Adrenal gland (tissue), 19 donors: ENCODE data around the gene C16orf87. TPM values are rescaled to one million over a fixed set of nuclear protein-coding genes. Genes with fewer than 3 reads are reported as not detected.

Source experiments
- DNase-seq, 7 donors: peaks; one replicate each; pipeline ENCODE4 v3.0.0-alpha.2; 2019 to 2020
- H3K27ac ChIP-seq, 5 donors: fragments of 200-600 bp; sonication (generic) in 4 of 5; 1 replicate in 3 of 5; 2 replicates in 2 of 5; pipeline versions ENCODE4 v1.5.1 to v1.8.0; 2016 to 2020; ENCODE audit warnings: mild to moderate bottlenecking in 1 of 5
- H3K27me3 ChIP-seq: fragments of 200-600 bp; 2 replicates; pipeline ENCODE4 v1.8.0; 2021
- H3K36me3 ChIP-seq, 2 donors: fragments of 200-600 bp; replicated peaks in 1 of 2; 1 replicate in 1 of 2; 2 replicates in 1 of 2; pipeline versions ENCODE4 v1.5.1 to v1.8.0; 2018 to 2022
- H3K4me1 ChIP-seq, 2 donors: fragments of 200-600 bp; replicated peaks in 1 of 2; 1 replicate in 1 of 2; 2 replicates in 1 of 2; pipeline versions ENCODE4 v1.5.1 to v1.8.0; 2018 to 2021
- H3K4me3 ChIP-seq, 4 donors: fragments of 200-600 bp; sonication (generic) in 3 of 4; one replicate each; pipeline ENCODE4 v1.5.1; 2016 to 2018
- H3K9me3 ChIP-seq, 3 donors: fragments of 200-600 bp; sonication (generic) in 1 of 3; replicated peaks in 1 of 3; 1 replicate in 2 of 3; 2 replicates in 1 of 3; pipeline versions ENCODE4 v1.5.1 to v1.8.0; 2016 to 2021
- CTCF ChIP-seq, 6 experiments: fragments of 450-650 bp in 4 of 6; fragments of 200-600 bp in 2 of 6; sonication (generic) in 1 of 6; IDR thresholded peaks; 1 replicate in 5 of 6; 2 replicates in 1 of 6; pipeline versions ENCODE4 v1.5.1 to v1.8.0; 2016 to 2021; ENCODE audit warnings: antibody characterized with exemption in 6 of 6, mild to moderate bottlenecking in 2 of 6, moderate library complexity in 1 of 6
- POLR2A ChIP-seq, 2 donors: fragments of 450-650 bp; IDR thresholded peaks; one replicate each; pipeline ENCODE4 v1.6.1; 2017; ENCODE audit warnings: antibody characterized with exemption in 2 of 2, mild to moderate bottlenecking in 2 of 2, moderate library complexity in 1 of 2
- WGBS, 4 donors: extraction: QIAGEN DNeasy Blood & Tissue Kit in 2 of 4; methylation state at CpG; one replicate each; pipeline versions ENCODE4 v1.1.5 to v1.1.7; 2013 to 2017; 5-methylcytosine and 5-hydroxymethylcytosine counted together
- intact Hi-C, 2 donors: fragments of 100-400 bp; cut with DNase I; formaldehyde crosslinking; loops; one replicate each; pipeline versions ENCODE4 v1.14.1 to v1.15.0; 2022 to 2023
- long read RNA-seq, 10 donors: library from polyadenylated mRNA in 3 of 10; unstranded in 2 of 10; stranded (forward) in 1 of 10; transcript quantifications; one replicate each; pipeline ENCODE4 v2.0.0 and lab custom pipeline, GENCODE V29; 2021 to 2026
- polyA plus RNA-seq, 3 donors: library from polyadenylated mRNA; stranded (reverse); fragments of 200-250 nt in 2 of 3; fragments of 350-450 nt in 1 of 3; fragmentation: Illumina TruSeq in 1 of 3; extraction: RNeasy Lipid Tissue Mini Kit (QIAGEN cat#74804) in 1 of 3; gene quantifications; one replicate each; pipeline ENCODE4 v1.2.3, GENCODE V29; 2013 to 2014
- total RNA-seq, 9 donors: library from RNA; depleted of rRNA in 4 of 9; stranded (reverse); fragments of >200 nt in 4 of 9; fragments of 120-200 nt in 1 of 9; fragmentation: NEBNext Ultra II Directional in 1 of 9; extraction: Animal tissue kit (Norgen Biotek cat#: 25700) in 1 of 9; gene quantifications; one replicate each; pipeline versions ENCODE4 v1.1.0 to v1.2.4, GENCODE V29; 2013 to 2023
- donor health status: healthy with polysubstance abuse.
- donor health status: Bipolar disorder and iron deficiency.
- donor health status: DM: yes; HTN: yes; CAD: no.
- donor health status: DM: no; HTN: no; CAD: no.
- donor health status: DM: no; HTN: no; CAD: no.
- donor health status: DM: yes; HTN: yes; CAD: no.

Gene C16orf87
- 10 to 100 TPM in 2 of 9 donors, 1 to 10 TPM in 7; 5.6 to 26.0 (median 8.8) TPM for total RNA-seq
- polyA plus RNA-seq, result 10 to 100 TPM in 1 of 3 donors, 1 to 10 TPM in 2; 2.3 to 14.4 (median 5.0) TPM
- long read RNA-seq, donor 1, full-length matches to known transcripts, result 13 of 18 reads
- long read RNA-seq, donor 1, partial matches to known transcripts, result 5 of 18 reads
- long read RNA-seq, donor 1, other reads (novel, unspliced or antisense), result 0 of 18 reads
- long read RNA-seq, donor 2, full-length matches to known transcripts, result 14 of 14 reads
- long read RNA-seq, donor 2, partial matches to known transcripts, result 0 of 14 reads
- long read RNA-seq, donor 2, other reads (novel, unspliced or antisense), result 0 of 14 reads
- long read RNA-seq, donor 3, full-length matches to known transcripts, result 24 of 24 reads
- long read RNA-seq, donor 3, partial matches to known transcripts, result 0 of 24 reads
- long read RNA-seq, donor 3, other reads (novel, unspliced or antisense), result 0 of 24 reads
- long read RNA-seq, donor 4, full-length matches to known transcripts, result 8 of 9 reads
- long read RNA-seq, donor 4, partial matches to known transcripts, result 0 of 9 reads
- long read RNA-seq, donor 4, other reads (novel, unspliced or antisense), result 1 of 9 reads
- long read RNA-seq, donor 5, full-length matches to known transcripts, result 26 of 29 reads
- long read RNA-seq, donor 5, partial matches to known transcripts, result 1 of 29 reads
- long read RNA-seq, donor 5, other reads (novel, unspliced or antisense), result 2 of 29 reads
- long read RNA-seq, donor 6, full-length matches to known transcripts, result 7 of 9 reads
- long read RNA-seq, donor 6, partial matches to known transcripts, result 1 of 9 reads
- long read RNA-seq, donor 6, other reads (novel, unspliced or antisense), result 1 of 9 reads
- long read RNA-seq, donor 7, full-length matches to known transcripts, result 3 of 3 reads
- long read RNA-seq, donor 7, partial matches to known transcripts, result 0 of 3 reads
- long read RNA-seq, donor 7, other reads (novel, unspliced or antisense), result 0 of 3 reads
- long read RNA-seq, donor 8, full-length matches to known transcripts, result 16 of 16 reads
- long read RNA-seq, donor 8, partial matches to known transcripts, result 0 of 16 reads
- long read RNA-seq, donor 8, other reads (novel, unspliced or antisense), result 0 of 16 reads
- long read RNA-seq, donor 9, full-length matches to known transcripts, result 14 of 14 reads
- long read RNA-seq, donor 9, partial matches to known transcripts, result 0 of 14 reads
- long read RNA-seq, donor 9, other reads (novel, unspliced or antisense), result 0 of 14 reads
- long read RNA-seq, donor 10, full-length matches to known transcripts, result 1 of 1 reads
- long read RNA-seq, donor 10, partial matches to known transcripts, result 0 of 1 reads
- long read RNA-seq, donor 10, other reads (novel, unspliced or antisense), result 0 of 1 reads

GRCh38 chr16:46830902-46831647 is at the start of gene C16orf87:
C16orf87 (minus strand) TSS chr16:46831180; CDS start chr16:46831149, 31 bp downstream.
- 0 to 4% (median 1%) methylated on average over 7 to 94 of the region's 94 CpGs for WGBS, 4 donors
- no peaks in the 10 kb centered on the region for H3K9me3 ChIP-seq
- peak within 1 kb of the TSS; percentile 25 to 94 (median 80) for H3K4me3 ChIP-seq
- intact Hi-C loops, result no loop called here
- peak; percentile 93 to 96 (median 95) for DNase-seq
- H3K36me3 ChIP-seq, result no peaks in the 10 kb centered on the region
- TF ChIP-seq CTCF (IDR thresholded peaks at IDR 0.05) (peak in 1 of 6 experiments; percentile 13), POLR2A (IDR thresholded peaks at IDR 0.05) (peak; percentile 28 to 80)
- no peaks in the 10 kb centered on the region for H3K27me3 ChIP-seq
- H3K4me1 ChIP-seq, result peaks cover 4 to 25% of the 10 kb centered on the region in 2 donors
- H3K27ac ChIP-seq, result peak within 1 kb of the TSS; percentile 60 to 90 (median 85)

- TF ChIP-seq CTCF (IDR thresholded peaks at IDR 0.05) (no peak), POLR2A (IDR thresholded peaks at IDR 0.05) (no peak)
- Histone ChIP-seq H3K36me3 (no peaks in the 10 kb centered on the region), H3K27ac (no peak overlapping the region), H3K4me3 (no peak overlapping the region), H3K9me3 (no peaks in the 10 kb centered on the region), H3K27me3 (no peaks in the 10 kb centered on the region), H3K4me1 (no peaks in the 10 kb centered on the region)
- intact Hi-C loops, result no loop called here
- 82 to 95% (median 92%) methylated on average over 8 of the region's 8 CpGs for WGBS, 4 donors
- no peak for DNase-seq
Observed at GRCh38 chr16:46875243-46875642, 44.3 kb upstream of the C16orf87 start.

GRCh38 chr16:46873201-46873600 is 42.2 kb upstream of the C16orf87 start:
- WGBS, 4 donors, result 87 to 94% (median 89%) methylated on average over 3 of the region's 3 CpGs
- Histone ChIP-seq H3K4me3 (no peak overlapping the region), H3K36me3 (no peaks in the 10 kb centered on the region), H3K4me1 (no peaks in the 10 kb centered on the region), H3K27me3 (no peaks in the 10 kb centered on the region), H3K9me3 (no peaks in the 10 kb centered on the region), H3K27ac (no peak overlapping the region)
- intact Hi-C loops, result no loop called here
- DNase-seq, result no peak
- TF ChIP-seq POLR2A (IDR thresholded peaks at IDR 0.05) (no peak), CTCF (IDR thresholded peaks at IDR 0.05) (no peak)
